Raji (cell line): Measurements from ENCODE around the gene ERC1.

Source experiments
- POLR2A ChIP-seq: IDR thresholded peaks from 2 replicates; pipeline ENCODE4 v1.6.1; 2011; ENCODE audit warnings: low read depth, low read length, control low read depth; ENCODE audit not compliant: insufficient read depth

ERC1 gene

DNA sequence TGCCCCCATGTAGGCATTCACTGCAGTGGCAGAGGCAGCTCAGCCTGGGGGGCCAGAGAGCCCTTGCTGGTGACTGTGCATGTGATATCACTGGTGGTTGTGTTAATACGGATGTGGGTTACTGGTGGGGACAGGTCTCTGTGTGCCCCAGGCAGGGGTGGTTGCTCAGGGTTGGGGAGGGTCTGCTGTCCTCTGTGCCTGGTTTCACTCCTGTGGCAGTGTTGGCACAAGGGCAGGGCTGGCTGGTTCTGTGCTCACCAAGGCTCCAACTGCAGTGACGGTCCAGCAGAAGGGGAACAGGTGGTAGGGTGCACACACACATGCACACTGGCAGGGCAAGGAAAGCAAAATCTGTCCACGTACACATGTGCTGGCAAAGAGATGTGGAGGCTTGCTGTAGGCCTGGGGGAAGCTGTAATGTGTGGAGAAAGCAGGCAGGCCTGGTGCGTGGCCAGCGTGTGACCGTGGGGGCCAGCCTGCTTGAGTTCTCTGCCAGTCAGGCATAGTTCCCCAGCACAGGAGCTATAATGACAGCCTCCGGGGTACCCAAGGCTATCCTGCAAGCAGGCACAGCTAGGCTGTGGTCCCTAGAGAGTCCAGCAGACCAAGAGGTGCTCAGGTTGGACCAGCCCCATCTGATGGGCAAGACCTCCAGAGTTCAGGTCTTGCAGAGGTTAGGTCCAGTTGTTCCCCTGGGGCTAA lies 348.7 kb downstream of the ERC1 start:
- TF ChIP-seq POLR2A: no peak

DNA sequence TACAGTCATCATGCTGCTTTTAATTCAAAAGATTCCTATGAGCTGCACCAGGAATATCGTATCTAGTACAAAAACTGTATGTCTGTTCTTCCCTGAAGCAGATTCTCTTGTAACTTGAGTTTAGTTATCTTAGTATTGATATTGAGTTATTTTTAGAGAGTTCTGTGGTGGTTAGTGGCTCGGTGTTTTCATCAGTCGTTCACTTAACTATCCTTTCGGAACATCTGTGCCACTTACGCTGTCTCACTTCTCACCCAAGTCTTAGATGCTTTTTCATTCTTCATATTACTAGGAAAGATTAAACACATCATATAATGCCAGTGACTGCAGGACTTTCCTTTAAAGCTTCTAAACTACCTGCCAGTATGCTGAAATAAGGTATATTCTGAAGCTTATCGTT lies 352.4 kb downstream of the ERC1 start:
- no peak for TF ChIP-seq POLR2A

- TF ChIP-seq POLR2A: no peak
These were observed 353.2 kb downstream of the ERC1 start for GRCh38 chr12:1344245-1344644.

DNA sequence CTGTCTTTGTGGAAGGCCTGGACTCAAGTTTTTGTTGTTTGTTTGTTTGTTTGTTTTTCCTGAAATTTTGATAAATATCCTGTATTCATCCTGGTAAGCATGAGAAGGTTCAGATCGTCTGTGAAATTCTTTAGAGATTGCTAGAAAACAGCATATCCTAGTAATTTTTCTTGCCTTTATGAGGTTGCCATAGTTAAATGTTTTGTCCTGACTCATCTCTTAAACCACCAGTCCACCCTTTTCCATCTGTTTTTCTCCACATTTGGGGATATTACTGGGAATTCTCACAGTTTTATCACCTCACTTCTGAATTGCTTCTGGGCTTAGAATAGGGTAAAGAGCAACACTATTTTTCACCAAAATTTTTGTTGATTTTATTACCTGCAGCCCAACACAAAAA lies 355.1 kb downstream of the ERC1 start:
- no peak for TF ChIP-seq POLR2A

DNA sequence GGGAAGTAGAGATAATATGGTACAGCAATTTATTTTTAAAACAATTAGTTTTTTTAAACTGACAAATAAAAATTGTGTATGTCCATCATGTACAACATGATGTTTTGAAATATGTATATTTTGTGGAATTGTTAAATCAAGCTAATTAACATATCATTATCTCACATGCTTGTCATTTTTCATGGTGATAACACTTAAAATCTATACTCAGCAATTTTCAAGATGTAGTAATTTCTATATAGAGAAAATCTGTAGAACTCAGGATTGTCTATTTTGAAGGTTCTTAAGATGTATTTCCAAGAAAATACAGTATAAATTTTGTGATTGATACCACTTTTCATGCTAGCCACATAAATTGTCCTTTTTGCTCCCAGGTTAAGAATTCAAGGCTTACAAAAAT lies 356.3 kb downstream of the ERC1 start:
- TF ChIP-seq POLR2A: no peak

DNA sequence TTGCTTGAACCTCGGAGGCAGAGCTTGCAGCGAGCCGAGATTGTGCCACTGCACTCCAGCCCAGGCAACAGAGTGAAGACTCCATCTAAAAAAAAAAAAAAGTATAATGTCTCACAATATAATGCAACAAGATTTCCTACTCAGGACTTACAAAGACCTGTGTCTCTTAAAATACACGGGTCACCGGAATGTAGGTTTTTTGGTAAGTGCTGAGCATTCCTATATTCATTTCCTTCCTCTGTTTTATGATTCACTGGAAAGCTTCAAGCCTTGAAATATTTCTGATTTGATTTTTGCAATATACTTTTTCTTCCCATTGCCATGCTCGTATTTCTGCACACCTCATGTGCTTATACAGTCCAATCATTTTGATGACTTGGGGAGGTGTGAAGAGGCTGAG lies 357.6 kb downstream of the ERC1 start:
- no peak for TF ChIP-seq POLR2A

DNA sequence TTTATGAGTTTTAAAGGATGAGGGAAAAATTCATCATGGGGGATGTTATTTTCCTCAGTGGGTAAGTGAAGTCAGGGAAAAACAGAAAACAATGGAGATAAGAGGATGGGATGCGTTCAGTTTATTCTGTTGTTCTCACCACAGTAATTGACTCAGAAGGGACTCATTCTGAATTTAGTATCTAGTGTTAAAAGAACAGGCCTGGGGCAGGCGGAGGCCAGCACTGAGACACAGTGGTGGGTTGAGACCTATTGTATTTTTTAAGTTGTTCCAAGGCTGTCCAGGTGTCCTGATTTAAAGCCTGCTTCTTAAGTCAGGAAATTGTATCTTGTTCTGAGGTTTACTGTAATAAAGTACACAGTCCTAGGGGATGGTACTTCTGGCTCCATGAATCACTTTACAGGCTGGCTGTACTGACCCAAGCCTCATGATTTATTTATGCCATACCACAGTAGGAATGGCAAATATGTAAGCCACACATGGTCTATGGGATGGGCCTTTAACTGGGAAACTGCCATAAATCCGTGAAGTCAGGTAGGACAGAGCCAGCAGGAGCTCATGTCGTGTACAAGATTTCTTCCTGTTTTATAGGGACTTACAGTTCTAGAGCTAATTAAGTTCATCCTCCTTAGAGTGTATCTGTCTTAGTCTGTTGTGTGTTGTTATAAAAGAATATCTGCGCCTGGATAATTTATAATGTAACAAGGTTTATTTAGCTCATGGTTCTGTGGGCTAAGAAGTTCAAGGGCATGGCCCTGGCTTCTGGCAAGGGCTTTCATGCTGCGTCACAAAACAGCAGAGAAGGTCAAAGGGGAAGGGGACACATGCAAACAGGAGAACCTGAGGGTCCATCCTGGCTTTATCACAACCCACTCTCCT lies 359.3 kb downstream of the ERC1 start:
- no peak for TF ChIP-seq POLR2A

DNA sequence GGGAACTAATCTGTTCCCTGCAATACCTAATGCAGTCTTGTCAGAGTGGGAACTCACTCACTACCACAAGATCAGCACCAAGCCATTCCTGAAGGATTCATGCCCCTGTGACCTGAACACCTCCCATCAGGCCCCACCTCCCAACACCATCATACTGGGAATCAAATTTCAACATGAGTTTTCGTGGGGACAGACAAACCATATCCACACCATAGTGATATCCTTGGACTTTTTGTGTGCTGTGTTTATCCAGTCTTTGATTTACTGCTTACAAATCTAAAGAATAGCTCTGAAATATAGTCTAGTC lies 359.9 kb downstream of the ERC1 start:
- TF ChIP-seq POLR2A: no peak

- no peak for TF ChIP-seq POLR2A
These were observed 360.9 kb downstream of the ERC1 start for GRCh38 chr12:1351926-1352325.

- no peak for TF ChIP-seq POLR2A
These were observed 362.4 kb downstream of the ERC1 start for GRCh38 chr12:1353451-1353850.

DNA sequence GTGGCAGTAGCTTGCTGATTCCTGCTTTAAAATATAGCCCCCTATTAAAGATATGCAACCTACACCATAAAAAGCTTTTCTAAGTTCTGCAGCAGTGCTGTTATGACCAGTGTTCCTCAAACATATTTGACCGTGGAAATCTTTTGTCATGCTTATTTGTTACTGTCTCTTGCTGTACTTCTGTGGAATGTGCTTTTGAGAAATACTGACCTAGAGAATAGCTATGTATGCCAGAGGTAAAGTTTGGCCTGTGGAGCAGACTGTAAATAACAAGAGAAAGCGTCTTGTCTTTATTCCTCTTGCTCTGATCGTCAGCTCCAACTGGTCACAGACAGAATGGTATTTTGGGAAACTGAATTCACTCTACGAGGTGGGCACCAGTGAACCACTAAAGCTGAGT lies 364.4 kb downstream of the ERC1 start:
- no peak for TF ChIP-seq POLR2A

- no peak for TF ChIP-seq POLR2A
These were observed 365.3 kb downstream of the ERC1 start for GRCh38 chr12:1356285-1356684.

GRCh38 chr12:1357171-1357570 lies 366.1 kb downstream of the ERC1 start:
- TF ChIP-seq POLR2A: no peak

GRCh38 chr12:1357711-1358110 lies 366.7 kb downstream of the ERC1 start:
- no peak for TF ChIP-seq POLR2A

DNA sequence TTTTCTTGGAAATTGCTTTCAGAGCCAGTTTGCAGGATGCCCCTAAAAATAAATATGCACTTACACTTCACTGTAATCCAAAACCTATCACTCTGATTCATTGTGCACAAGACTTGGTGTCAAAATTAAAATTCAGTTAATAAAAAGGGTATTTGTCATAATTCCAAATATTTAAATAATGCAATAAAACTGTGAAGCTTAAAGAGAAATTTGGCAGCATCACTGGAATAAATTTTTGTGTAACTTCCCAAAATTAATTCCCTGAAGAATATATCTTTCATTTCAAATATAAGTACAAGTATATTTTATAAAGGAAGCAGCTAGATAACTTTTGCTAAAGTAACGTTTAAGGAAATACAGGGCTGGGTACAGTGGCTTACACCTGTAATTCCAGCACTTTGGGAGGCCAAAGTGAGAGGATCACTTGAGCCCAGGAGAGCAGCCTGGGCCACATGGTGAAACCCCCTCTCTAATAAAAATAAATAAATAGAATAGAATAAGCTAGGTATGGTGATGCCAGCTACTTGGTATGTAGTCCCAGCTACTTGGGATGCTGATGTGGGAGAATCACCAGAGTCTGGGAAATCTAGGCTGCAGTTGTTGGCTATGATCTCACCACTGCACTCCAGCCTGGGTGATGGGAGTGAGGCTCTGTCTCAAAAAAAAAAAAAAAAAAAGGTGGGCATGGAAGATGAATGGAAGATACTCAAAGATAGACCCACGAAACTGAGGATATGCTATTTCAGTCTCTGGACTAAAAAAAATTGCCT lies 369.6 kb downstream of the ERC1 start:
- no peak for TF ChIP-seq POLR2A

DNA sequence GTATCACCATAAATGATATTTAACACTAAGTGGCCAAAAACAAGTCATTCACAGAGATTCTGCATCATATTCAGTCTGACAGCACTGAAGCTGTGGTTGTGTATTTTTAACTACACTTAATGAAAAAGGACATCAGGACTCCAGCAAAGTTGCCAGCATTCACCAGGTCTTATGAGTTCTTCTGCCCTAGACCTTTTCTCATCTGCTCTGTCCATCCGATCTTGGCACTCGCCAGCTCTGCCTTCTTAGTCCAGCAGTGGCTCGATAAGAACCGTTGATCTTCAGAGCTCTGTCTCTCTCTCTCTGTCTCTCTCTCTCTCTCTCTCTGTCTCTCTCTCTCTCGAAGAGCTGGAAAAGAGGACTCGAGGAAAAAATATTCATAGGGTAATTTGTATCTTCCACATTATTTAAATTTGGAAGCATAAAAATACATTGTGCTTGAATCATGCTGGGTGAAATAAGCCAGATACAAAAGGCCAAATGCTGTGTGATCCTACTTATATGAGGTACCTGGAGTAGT lies 371.2 kb downstream of the ERC1 start:
- no peak for TF ChIP-seq POLR2A
